K562 (cell line): ENCODE measurements around the gene DBX1. TPM values are rescaled to one million over a fixed set of nuclear protein-coding genes. Genes with fewer than 3 reads are reported as not detected.

Source experiments
- ATAC-seq: fragments of 200-7000 bp; cut with Tn5 transposase; 3 replicates; pipeline ENCODE4 v1.9.1; 2020; ENCODE audit warnings: moderate library complexity
- BruUV-seq: library from RNA; stranded (reverse); fragments of 400-500 nt; replicated peaks from 2 replicates; lab custom pipeline; 2021; lab: Mats Ljungman, UMichigan
- CTCF ChIA-PET: fragments of 300-600 bp; formaldehyde crosslinking; extraction: SDS; loops from one replicate; lab custom pipeline; 2021; ENCODE audit warnings: low intra/inter-chr PET ratio; lab: Yijun Ruan, JAX
- POLR2A ChIA-PET: fragments of 300-600, 350-650 bp; sonication (Branson Sonifier 250); formaldehyde crosslinking; extraction: SDS; loops from one replicate; lab custom pipeline; 2021; ENCODE audit warnings: antibody characterized with exemption, inconsistent platforms; lab: Yijun Ruan, JAX
- DNase-seq, 4 experiments: peaks; one replicate each; pipeline versions ENCODE4 v3.0.0 to v3.0.0-alpha.2; 2011 to 2018; ENCODE audit warnings: low spot score in 3 of 4, mixed read lengths in 3 of 4; ENCODE audit errors: extremely low read depth in 1 of 4
- FAIRE-seq: peaks from 2 replicates; lab custom pipeline; 2011; peaks lifted over from hg19 to GRCh38; lab: Jason Lieb, UNC
- H2AFZ ChIP-seq: 2 replicates; pipeline ENCODE4 v1.6.0; 2011; ENCODE audit warnings: low read depth, low read length, control low read depth, inconsistent platforms
- H3K27ac ChIP-seq: fragments of 200-600 bp; 3 replicates; pipeline ENCODE4 v1.8.0; 2011; ENCODE audit warnings: low read depth, mild to moderate bottlenecking, control low read depth, inconsistent platforms, low read length, moderate library complexity, mixed read lengths; ENCODE audit errors: extremely low read depth
- H3K27me3 ChIP-seq, 2 experiments: fragments of 300-600 bp in 1 of 2; 2 replicates in 1 of 2; 3 replicates in 1 of 2; pipeline versions ENCODE4 v1.6.0 to v1.8.0; 2011; ENCODE audit warnings: inconsistent platforms in 2 of 2, low read length in 2 of 2, mild to moderate bottlenecking in 1 of 2, mixed read lengths in 1 of 2, moderate library complexity in 1 of 2; ENCODE audit not compliant: control insufficient read depth in 2 of 2, insufficient read depth in 2 of 2
- H3K36me3 ChIP-seq: fragments of 300-600 bp; 3 replicates; pipeline ENCODE4 v1.8.0; 2011; ENCODE audit warnings: mild to moderate bottlenecking, low read length, inconsistent platforms; ENCODE audit not compliant: control insufficient read depth, insufficient read depth
- H3K4me1 ChIP-seq, 2 experiments: fragments of 200-600 bp in 1 of 2; replicated peaks in 1 of 2; 2 replicates in 1 of 2; 3 replicates in 1 of 2; pipeline versions ENCODE4 v1.5.1 to v1.8.0; 2011; ENCODE audit warnings: inconsistent platforms in 2 of 2, low read length in 2 of 2, mild to moderate bottlenecking in 1 of 2, mixed read lengths in 1 of 2, moderate library complexity in 1 of 2; ENCODE audit not compliant: control insufficient read depth in 2 of 2, insufficient read depth in 2 of 2
- H3K4me2 ChIP-seq: 2 replicates; pipeline ENCODE4 v1.6.1; 2011; ENCODE audit warnings: low read length, control low read depth, inconsistent platforms, mixed read lengths; ENCODE audit not compliant: insufficient read depth
- H3K4me3 ChIP-seq: fragments of 200-600 bp; sonication (generic), shearing (Covaris generic); 2 replicates; pipeline ENCODE4 v1.5.1; 2016; ENCODE audit warnings: control low read depth, inconsistent platforms
- H3K79me2 ChIP-seq: fragments of 200-600 bp; 3 replicates; pipeline ENCODE4 v1.8.0; 2011; ENCODE audit warnings: low read length, inconsistent platforms; ENCODE audit not compliant: control insufficient read depth, insufficient read depth
- H3K9ac ChIP-seq, 2 experiments: 2 replicates each; pipeline versions ENCODE4 v1.6.0 to v1.6.1; 2011; ENCODE audit warnings: low read depth in 2 of 2, low read length in 2 of 2, control low read depth in 1 of 2, inconsistent platforms in 1 of 2, mild to moderate bottlenecking in 1 of 2, mixed read lengths in 1 of 2; ENCODE audit not compliant: insufficient read depth in 1 of 2
- H3K9me1 ChIP-seq: one replicate; pipeline ENCODE4 v1.6.0; 2011; ENCODE audit warnings: inconsistent platforms, mild to moderate bottlenecking, low read length, moderate library complexity; ENCODE audit not compliant: control insufficient read depth, insufficient read depth
- H3K9me3 ChIP-seq: replicated peaks from 2 replicates; pipeline ENCODE4 v1.5.1; 2011; ENCODE audit warnings: low read depth, low read length, inconsistent platforms; ENCODE audit not compliant: control insufficient read depth, insufficient read depth
- H4K20me1 ChIP-seq: replicated peaks from 2 replicates; pipeline ENCODE4 v1.6.1; 2011; ENCODE audit warnings: low read length, inconsistent platforms, mixed read lengths; ENCODE audit not compliant: control insufficient read depth, insufficient read depth
- CTBP1 ChIP-seq: fragments of 450-650 bp; IDR thresholded peaks from 2 replicates; pipeline ENCODE4 v1.6.1; 2016; ENCODE audit warnings: borderline replicate concordance
- EZH2 ChIP-seq: IDR thresholded peaks from 2 replicates; pipeline ENCODE4 v1.6.1; 2012; ENCODE audit warnings: low read depth, mild to moderate bottlenecking, inconsistent platforms, low read length, borderline replicate concordance
- GTF2A2 ChIP-seq: IDR thresholded peaks from 2 replicates; pipeline ENCODE4 v1.6.1; 2016; ENCODE audit warnings: mild to moderate bottlenecking, missing genetic modification characterization, missing compliant biosample characterization
- MYNN ChIP-seq, 2 experiments: sonication (generic); formaldehyde crosslinking in 1 of 2; IDR thresholded peaks; 2 replicates each; pipeline versions ENCODE4 v1.5.0 to v1.6.1; 2016 to 2020; ENCODE audit warnings: antibody characterized with exemption in 1 of 2, missing genetic modification reagents in 1 of 2
- STAT5B ChIP-seq: fragments of 250-450 bp; sonication (Bioruptor Pico); IDR thresholded peaks from 2 replicates; pipeline ENCODE4 v1.8.0; 2021; ENCODE audit warnings: mild to moderate bottlenecking, inconsistent platforms
- TAL1 ChIP-seq: fragments of 450-650 bp; IDR thresholded peaks from 2 replicates; pipeline ENCODE4 v1.6.1; 2016; ENCODE audit warnings: mild to moderate bottlenecking
- ZBTB49 ChIP-seq: sonication (generic); formaldehyde crosslinking; IDR thresholded peaks from 2 replicates; pipeline ENCODE4 v1.8.0; 2022; ENCODE audit warnings: missing genetic modification reagents, mild to moderate bottlenecking, borderline replicate concordance
- ZC3H11A ChIP-seq: IDR thresholded peaks from 2 replicates; pipeline ENCODE4 v1.6.1; 2012; ENCODE audit warnings: low read depth, low read length, improper control_type of control experiment
- ZFP91 ChIP-seq: sonication (generic); formaldehyde crosslinking; IDR thresholded peaks from 2 replicates; pipeline ENCODE4 v1.8.0; 2022; ENCODE audit warnings: mild to moderate bottlenecking, missing genetic modification reagents
- ZNF121 ChIP-seq: sonication (generic); formaldehyde crosslinking; conservative IDR thresholded peaks from 2 replicates; pipeline ENCODE4 v1.8.0; 2022; ENCODE audit warnings: missing genetic modification reagents
- ZNF133 ChIP-seq: fragments of 250-450 bp; sonication (Bioruptor Pico); IDR thresholded peaks from 2 replicates; pipeline ENCODE4 v1.4.0; 2020; ENCODE audit warnings: mild to moderate bottlenecking
- ZNF277 ChIP-seq: fragments of 250-450 bp; sonication (Bioruptor Pico); IDR thresholded peaks from 2 replicates; pipeline ENCODE4 v1.8.0; 2022; ENCODE audit warnings: inconsistent platforms, mild to moderate bottlenecking, moderate library complexity, borderline replicate concordance
- ZNF311 ChIP-seq: fragments of 250-450 bp; sonication (Bioruptor Pico); IDR thresholded peaks from 2 replicates; pipeline ENCODE4 v1.4.0; 2020; ENCODE audit warnings: mild to moderate bottlenecking, moderate library complexity
- ZNF324 ChIP-seq: fragments of 250-450 bp; sonication (Bioruptor Pico); IDR thresholded peaks from 2 replicates; pipeline ENCODE4 v1.4.0; 2020; ENCODE audit warnings: mild to moderate bottlenecking
- ZNF436 ChIP-seq: fragments of 250-450, 450-650 bp; sonication (Bioruptor Pico); formaldehyde crosslinking; IDR thresholded peaks from 2 replicates; pipeline ENCODE4 v1.7.0; 2020; ENCODE audit warnings: mild to moderate bottlenecking
- ZZZ3 ChIP-seq: fragments of 450-650 bp; IDR thresholded peaks from 2 replicates; pipeline ENCODE4 v1.6.1; 2016; ENCODE audit warnings: antibody characterized with exemption, mild to moderate bottlenecking, moderate library complexity
- WGBS: fragments of 100-300 bp; shearing (Covaris generic); methylation state at CpG from one replicate; pipeline ENCODE4 v1.1.6; 2016; ENCODE audit warnings: low coverage, mixed read lengths; ENCODE audit not compliant: insufficient coverage; ENCODE audit errors: missing lambda C conversion rate; 5-methylcytosine and 5-hydroxymethylcytosine counted together
- in situ Hi-C: fragments of 300-500 bp; cut with MboI; formaldehyde crosslinking; loops from 4 replicates; pipeline ENCODE4 v1.15.0; 2018; ENCODE audit warnings: inconsistent platforms, mixed read lengths
- intact Hi-C: fragments of 100-400 bp; cut with micrococcal nuclease; formaldehyde crosslinking; loops from 2 replicates; pipeline ENCODE4 v1.14.2; 2022
- polyA plus RNA-seq, 8 experiments: library from polyadenylated mRNA; depleted of rRNA in 4 of 8; stranded (reverse) in 5 of 8; unstranded in 3 of 8; fragments of >200 nt; fragmentation: Nextera tagmentation in 2 of 8; fragmentation: Illumina TruSeq in 1 of 8; extraction: Ambion mirVana in 2 of 8; extraction: Trizol in 1 of 8; gene quantifications; 2 replicates each; pipeline versions ENCODE4 v1.2.1 to v1.2.3, GENCODE V29; 2011 to 2014; ENCODE audit warnings: inconsistent platforms in 1 of 8, missing spikeins in 1 of 8
- total RNA-seq, 7 experiments: library from RNA; depleted of rRNA in 6 of 7; stranded (reverse); fragments of >200 nt in 6 of 7; fragmentation: Illumina TruSeq in 2 of 7; extraction: Trizol in 2 of 7; gene quantifications; 2 replicates each; pipeline versions ENCODE4 v1.2.1 to v1.2.3, GENCODE V29; 2011 to 2021; ENCODE audit warnings: low replicate concordance in 1 of 7

Gene DBX1
- total and polyA plus RNA-seq, 9 of the 15 experiments (the other 6 are each of a cell fraction or from before 2014, with no cell fraction given), result not detected

GRCh38 chr11:20161923-20162744, 1.9 kb upstream of the DBX1 start:
- POLR2A ChIA-PET, result no interaction called here
- Histone ChIP-seq H4K20me1 (no peaks in the 10 kb centered on the region), H3K79me2 (no peaks in the 10 kb centered on the region), H3K9ac (no peak overlapping the region), H3K4me1 (peaks cover 0 to 11% of the 10 kb centered on the region in 2 experiments; a peak in 2 of 5 replicates), H3K9me3 (no peaks in the 10 kb centered on the region), H3K27ac (no peak overlapping the region), H3K36me3 (no peaks in the 10 kb centered on the region), H3K4me2 (no peak overlapping the region), H2AFZ (no peak overlapping the region), H3K9me1 (no peaks in the 10 kb centered on the region), H3K4me3 (no peak overlapping the region), H3K27me3 (peaks cover 52 to 61% of the 10 kb centered on the region in 2 experiments)
- DNase-seq (no peak), FAIRE-seq (no peak), ATAC-seq (no peak)
- intact Hi-C loops, result no loop called here
- TF ChIP-seq ZFP91 (CRISPR knock-in tag), result no peak
- TF ChIP-seq STAT5B (CRISPR knock-in tag), result no peak
- no peak for TF ChIP-seq ZNF436 (CRISPR knock-in tag)
- no peak for TF ChIP-seq ZNF324
- no peak for TF ChIP-seq ZZZ3
- TF ChIP-seq ZNF277 (CRISPR knock-in tag), result no peak
- TF ChIP-seq GTF2A2 (tag), result no peak
- no peak for TF ChIP-seq ZNF311 (CRISPR knock-in tag)
- TF ChIP-seq MYNN (IDR thresholded peaks at IDR 0.05), result no peak
- no peak for TF ChIP-seq MYNN (CRISPR knock-in tag; IDR thresholded peaks at IDR 0.05)
- no peak for TF ChIP-seq EZH2
- no peak for TF ChIP-seq ZNF133 (CRISPR knock-in tag)
- TF ChIP-seq TAL1, result no peak
- TF ChIP-seq ZBTB49 (CRISPR knock-in tag), result no peak
- TF ChIP-seq CTBP1, result no peak
- TF ChIP-seq ZC3H11A, result no peak
- no peak for TF ChIP-seq ZNF121 (CRISPR knock-in tag)
- 11% methylated on average over 24 of the region's 24 CpGs for WGBS
- CTCF ChIA-PET, result no interaction called here
- BruUV-seq, result no TSS peak
- in situ Hi-C loops, result no loop called here
